ENCODE measurements around the gene CDKN2AIP. TPM values are rescaled to one million over a fixed set of nuclear protein-coding genes. Genes with fewer than 3 reads are reported as not detected.
"Not testable (repeated sequence)": the region's sequence is repeated elsewhere in the genome, so short reads cannot be mapped to it uniquely, and the experiment has no call there.

CDKN2AIP gene
- total RNA-seq, 1 donor from 2014 or later: 16.8 TPM

- DNase-seq (ENCODE audit: low spot score) (no peak), ATAC-seq (no peak)
- intact Hi-C loops (cut with DNase I): no loop called here
Observed at GRCh38 chr4:183441276-183441675, 3.2 kb upstream of the CDKN2AIP start.

DNA sequence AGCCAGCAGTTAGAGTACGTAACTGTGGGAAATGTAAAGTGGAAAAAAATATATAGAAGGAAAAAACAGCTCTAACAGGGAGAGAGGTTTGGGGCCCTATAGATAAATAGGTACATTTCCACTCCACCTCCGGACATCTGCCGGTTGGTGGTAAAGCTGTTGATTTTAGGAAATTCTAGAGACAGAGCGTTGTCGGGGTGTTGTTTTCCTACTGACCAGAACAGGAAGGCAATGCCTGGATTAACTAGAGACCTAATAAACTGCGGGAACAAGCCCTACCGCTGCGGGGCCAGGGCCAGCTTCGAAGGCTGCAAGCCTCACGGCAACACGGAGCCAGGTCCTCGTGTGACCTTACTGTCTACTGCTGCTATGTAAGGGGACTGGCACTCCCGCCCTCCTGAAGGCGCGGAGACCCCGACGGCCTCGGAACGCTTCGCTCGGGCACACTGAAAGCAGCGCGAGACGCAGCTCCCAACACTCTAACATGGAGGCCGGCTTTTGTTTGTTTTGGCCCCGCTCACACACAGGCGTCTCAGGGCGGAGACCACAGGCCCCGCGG is 702 bp upstream of the CDKN2AIP start:
- DNase-seq (ENCODE audit: low spot score): peak; percentile 76
- intact Hi-C loops (cut with DNase I): no loop called here
- ATAC-seq: peak; percentile 64

DNA sequence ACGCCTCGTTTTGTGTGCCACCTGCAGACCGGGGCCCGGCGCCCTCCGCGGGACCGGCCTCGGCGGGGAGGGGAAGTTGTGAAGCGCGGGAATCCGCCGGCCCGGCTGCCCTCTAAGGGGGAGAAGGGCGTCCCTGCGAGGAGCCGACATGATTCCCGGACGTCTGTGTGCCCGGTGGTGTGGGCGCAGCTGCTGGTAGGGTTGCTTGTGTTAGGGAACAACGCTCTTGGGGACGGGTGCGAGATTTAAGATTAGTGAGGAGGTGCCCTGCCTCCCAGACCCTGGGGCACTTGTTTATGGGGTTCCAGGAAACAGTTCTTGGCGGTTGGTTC is 627 bp downstream of the CDKN2AIP start:
- peak; percentile 19 for ATAC-seq
- intact Hi-C loops (cut with DNase I): no loop called here

GRCh38 chr4:183447646-183448045 is 3.2 kb downstream of the CDKN2AIP start:
- DNase-seq (ENCODE audit: low spot score) (no peak), ATAC-seq (no peak)
- intact Hi-C loops (cut with DNase I): no loop called here

More for the DNA sequence above, 627 bp downstream of the CDKN2AIP start:
- DNase-seq (ENCODE audit: low spot score): peak; percentile 69

DNA sequence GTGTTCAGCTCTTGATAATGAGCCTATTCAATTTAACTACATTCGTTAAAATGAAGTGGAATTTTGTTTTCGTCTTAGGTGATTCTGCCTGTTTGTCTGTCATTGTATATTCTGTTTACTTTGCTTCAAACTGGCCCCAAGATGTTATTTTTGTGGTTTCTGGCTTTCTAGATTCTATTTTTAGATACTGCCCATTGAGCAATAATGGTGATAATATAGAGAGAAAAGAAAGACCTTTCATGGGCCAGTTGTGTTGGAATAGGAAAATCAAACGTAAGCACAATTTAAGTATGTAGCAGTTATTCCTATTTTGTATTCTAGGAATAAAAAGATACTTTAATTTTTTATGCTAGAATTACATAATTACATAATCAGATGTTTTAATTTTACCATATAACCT is 4.0 kb downstream of the CDKN2AIP start:
- no peak for DNase-seq (ENCODE audit: low spot score)
- intact Hi-C loops (cut with DNase I): no loop called here
- ATAC-seq: no peak

DNA sequence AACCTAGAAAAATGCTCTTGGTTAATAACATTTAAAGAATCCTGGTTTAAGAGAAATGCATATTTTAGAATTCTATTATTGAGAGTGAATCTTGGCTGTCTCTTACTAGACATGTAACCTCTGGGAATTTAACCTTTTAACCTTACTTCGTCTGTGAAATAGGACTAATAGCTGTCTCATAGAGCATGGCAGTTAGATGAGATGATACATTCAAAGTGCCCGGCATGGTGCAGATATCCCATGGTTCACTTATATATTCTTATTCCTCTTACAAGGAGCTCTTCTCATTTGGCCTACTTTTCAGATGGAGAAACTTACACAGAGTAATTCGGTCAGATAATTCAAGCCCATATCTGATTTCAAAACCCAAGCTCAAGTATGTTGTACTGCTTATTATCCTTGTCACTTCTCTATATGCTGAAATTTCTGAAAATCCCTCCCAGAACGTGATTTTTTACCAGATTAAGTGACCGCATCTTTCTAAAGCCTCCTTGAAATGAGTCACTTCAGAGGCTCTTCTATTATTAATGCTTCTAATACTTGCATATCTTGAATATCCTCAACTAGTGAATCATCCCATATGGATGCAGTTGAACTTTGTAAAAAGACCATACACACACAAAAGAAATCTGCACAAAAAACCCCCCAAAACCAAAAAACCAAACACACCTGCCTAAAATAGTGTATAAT is 4.9 kb downstream of the CDKN2AIP start:
- intact Hi-C loops (cut with DNase I): no loop called here
- DNase-seq (ENCODE audit: low spot score) (no peak), ATAC-seq (no peak)

DNA sequence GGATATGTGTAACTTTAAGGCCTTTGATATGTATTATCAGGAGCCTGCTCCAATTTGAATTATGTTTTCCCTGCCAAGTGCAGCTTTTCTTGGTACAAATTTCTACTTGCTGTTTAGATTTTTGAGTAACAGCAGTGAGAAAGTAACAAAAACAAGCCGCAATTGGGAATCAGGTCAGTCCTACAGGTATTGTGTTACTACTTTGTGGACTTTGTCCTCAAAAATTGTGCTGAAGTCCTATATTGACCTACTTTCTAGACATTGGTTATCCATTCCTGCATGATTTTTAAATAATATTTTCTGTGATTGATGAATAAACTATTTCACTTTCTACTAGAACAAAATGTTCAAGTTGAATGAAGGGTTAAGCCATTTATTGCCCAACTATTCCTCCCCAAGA is 5.7 kb downstream of the CDKN2AIP start:
- no peak for DNase-seq (ENCODE audit: low spot score)
- no peak for ATAC-seq
- intact Hi-C loops (cut with DNase I): no loop called here

DNA sequence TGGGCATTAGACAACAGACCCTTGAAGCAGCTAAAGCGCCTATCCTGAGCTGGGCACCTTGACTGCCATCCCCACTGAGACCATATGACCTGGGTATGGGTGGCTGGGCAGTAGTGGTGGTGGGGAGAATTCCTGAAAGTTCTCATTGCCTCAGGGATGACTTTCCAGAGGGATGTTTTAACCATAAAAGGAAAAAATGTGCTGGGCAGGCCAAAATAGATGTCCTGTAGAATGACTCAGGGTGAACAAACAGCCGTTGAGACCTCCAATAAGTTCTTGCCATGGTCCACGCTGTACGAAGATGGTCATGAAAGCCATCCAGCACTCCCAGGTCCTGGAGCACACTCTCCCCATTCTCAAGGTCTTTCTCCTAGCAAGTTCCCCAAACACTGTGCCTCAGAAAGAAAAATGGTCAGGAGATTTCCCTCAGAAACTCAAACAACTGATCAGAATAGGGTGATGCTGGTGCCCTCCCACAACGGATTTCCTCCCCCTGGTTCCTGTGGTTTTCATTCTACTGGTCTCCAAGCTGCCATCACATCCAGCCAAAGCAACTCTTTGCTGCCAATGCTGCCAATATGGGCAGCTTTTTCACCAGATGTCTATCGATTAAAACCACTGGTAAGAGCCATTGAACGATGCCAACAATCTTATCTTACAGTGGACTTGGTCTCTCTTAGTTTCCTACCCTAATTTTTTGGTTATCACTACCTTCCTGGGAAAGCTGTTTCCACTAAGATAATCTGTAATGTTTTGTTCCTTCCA is 11.2 kb downstream of the CDKN2AIP start:
- intact Hi-C loops (cut with DNase I): no loop called here
- DNase-seq (ENCODE audit: low spot score) (no peak), ATAC-seq (no peak)

DNA sequence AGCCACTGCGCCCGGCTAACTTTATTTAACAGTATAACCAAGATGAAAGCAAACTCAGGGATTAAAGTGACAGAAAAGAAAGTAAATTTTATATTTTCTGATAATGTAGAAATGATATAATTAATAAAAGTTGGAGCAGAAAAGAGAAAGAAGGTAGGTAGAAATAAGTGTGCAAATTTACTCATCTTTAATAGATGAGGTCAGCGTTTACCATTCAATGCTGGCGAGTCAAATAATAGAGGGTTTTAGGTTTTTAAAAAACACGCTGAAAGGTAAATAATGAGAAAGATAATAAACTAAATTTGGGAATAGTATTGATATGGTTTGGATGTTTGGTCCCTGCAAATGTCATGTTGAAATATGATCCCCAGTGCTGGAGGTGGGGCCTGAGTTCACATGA is 13.6 kb downstream of the CDKN2AIP start:
- DNase-seq (ENCODE audit: low spot score) (no peak), ATAC-seq (no peak)
- intact Hi-C loops (cut with DNase I): no loop called here

DNA sequence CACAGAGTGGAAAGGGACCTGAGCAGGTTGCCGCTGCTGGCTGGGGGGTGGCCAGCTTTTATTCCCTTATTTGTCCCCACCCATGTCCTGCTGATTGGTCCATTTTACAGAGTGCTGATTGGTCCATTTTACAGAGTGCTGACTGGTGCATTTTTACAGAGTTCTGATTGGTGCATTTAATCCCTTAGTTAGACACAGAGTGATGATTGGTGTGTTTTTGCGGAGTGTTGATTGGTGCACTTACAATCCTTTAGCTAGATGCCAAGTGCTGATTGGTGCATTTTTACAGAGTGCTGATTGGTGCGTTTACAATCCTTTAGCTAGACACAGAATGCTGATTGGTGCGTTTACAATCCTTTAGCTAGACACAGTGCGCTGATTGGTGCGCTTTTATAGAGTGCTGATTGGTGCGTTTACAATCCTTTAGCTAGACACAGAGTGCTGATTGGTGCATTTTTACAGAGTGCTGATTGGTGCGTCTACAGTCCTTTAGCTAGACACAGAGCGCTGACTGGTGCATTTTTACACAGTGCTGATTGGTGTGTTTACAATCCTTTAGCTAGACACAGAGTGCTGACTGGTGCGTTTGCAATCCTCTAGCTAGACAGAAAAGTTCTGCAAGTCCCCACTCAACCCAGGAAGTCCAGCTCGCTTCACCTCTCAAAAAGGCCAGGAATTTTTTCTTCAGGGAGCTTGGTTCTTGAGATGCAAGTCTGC is 19.6 kb downstream of the CDKN2AIP start:
- DNase-seq (ENCODE audit: low spot score); ATAC-seq; intact Hi-C loops (cut with DNase I): not testable (repeated sequence)

- intact Hi-C loops (cut with DNase I); DNase-seq (ENCODE audit: low spot score); ATAC-seq: not testable (repeated sequence)
Observed at GRCh38 chr4:183465879-183466278, 21.4 kb downstream of the CDKN2AIP start.

DNA sequence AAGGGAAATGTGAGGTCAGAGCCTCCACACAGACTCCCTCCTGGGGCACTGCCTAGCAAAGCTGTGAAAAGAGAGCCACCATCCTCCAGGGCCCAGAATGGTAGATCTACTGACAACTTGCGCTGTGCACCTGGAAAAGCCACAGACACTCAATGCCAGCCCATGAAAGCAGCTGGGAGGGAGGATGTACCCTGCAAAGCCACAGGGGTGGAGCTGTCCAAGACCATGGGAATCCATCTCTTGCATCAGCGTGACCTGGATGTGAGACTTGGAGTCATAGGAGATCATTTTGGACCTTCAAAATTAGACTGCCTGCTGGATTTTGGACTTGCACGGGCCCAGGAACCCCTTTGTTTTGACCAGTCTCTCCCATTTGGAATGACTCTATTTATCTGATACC is 22.8 kb downstream of the CDKN2AIP start:
- DNase-seq (ENCODE audit: low spot score): no peak
- intact Hi-C loops (cut with DNase I): no loop called here
- no peak for ATAC-seq

GRCh38 chr4:183468210-183469095 is 24.0 kb downstream of the CDKN2AIP start:
- intact Hi-C loops (cut with DNase I): no loop called here
- no peak for DNase-seq (ENCODE audit: low spot score)

GRCh38 chr4:183469285-183469684 is 24.8 kb downstream of the CDKN2AIP start:
- intact Hi-C loops (cut with DNase I): no loop called here
- DNase-seq (ENCODE audit: low spot score): no peak
- no peak for ATAC-seq

More at GRCh38 chr4:183468210-183469095, 24.0 kb downstream of the CDKN2AIP start:
- no peak for ATAC-seq

- DNase-seq (ENCODE audit: low spot score) (no peak), ATAC-seq (no peak)
- intact Hi-C loops (cut with DNase I): no loop called here
Observed at GRCh38 chr4:183469936-183470335, 25.5 kb downstream of the CDKN2AIP start.

GRCh38 chr4:183470821-183471220 is 26.4 kb downstream of the CDKN2AIP start:
- no peak for ATAC-seq
- intact Hi-C loops (cut with DNase I): no loop called here
- no peak for DNase-seq (ENCODE audit: low spot score)

DNA sequence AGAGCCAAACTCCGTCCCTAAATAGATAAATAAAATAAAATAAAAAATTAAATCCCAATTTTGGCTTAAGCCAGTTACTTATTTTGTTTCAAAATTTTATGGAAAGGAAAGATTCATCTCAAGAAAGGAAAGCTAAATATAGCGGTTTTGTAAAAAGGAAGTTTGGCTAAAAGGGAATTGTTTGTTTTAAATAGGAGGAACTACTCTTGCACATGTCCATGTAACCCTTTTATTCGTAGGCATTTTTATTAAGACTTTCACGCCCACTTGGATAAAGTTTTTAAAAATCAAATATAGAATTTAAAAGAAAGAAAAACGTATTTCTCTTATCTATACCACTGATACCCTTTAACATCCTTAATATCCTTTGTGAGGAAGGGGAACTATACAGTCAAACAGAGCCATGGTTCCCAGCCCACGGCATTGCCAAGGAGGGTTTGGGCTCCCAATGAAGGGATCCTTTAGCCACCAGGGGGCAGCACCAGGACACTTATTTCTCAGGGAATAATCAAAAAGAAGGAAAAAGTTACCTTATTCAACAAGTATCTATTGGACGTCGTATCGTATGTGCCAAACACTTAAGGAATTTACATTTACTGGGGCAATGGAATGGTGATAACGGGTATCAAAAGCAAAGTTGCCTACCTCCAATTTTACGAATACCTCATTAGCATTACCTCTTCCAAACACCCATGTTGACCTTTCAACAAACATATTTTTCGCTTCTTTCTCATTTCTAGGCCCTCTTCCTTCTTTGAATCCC is 27.7 kb downstream of the CDKN2AIP start:
- intact Hi-C loops (cut with DNase I): no loop called here
- ATAC-seq (peak; percentile 92), DNase-seq (ENCODE audit: low spot score) (peak; percentile 96)

DNA sequence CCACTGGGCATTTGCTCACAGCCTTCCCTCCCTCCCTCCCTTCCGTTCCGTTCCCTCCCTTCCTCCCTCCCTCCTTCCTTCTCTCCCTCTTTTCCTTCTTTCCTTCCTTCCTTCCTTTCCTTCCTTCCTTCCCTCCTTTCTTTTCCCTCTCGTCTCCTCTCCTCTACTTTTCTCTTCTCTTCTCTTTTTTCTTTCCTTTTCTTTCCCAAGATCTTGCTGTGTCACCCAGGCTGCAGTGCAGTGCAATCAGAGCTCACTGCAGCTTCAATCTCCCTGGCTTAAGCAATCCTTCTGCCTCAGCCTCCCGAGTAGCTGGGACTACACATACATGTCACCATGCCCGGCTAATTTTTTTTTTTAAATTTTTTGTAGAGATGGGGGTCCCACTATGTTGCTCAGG is 33.7 kb downstream of the CDKN2AIP start:
- intact Hi-C loops (cut with DNase I): no loop called here
- ATAC-seq: no peak

More for the DNA sequence above, 33.7 kb downstream of the CDKN2AIP start:
- no peak for DNase-seq (ENCODE audit: low spot score)

All from sciatic nerve (tissue), 2 donors.